ENCODE results near the gene CDK6.

The CDK6 gene

DNA sequence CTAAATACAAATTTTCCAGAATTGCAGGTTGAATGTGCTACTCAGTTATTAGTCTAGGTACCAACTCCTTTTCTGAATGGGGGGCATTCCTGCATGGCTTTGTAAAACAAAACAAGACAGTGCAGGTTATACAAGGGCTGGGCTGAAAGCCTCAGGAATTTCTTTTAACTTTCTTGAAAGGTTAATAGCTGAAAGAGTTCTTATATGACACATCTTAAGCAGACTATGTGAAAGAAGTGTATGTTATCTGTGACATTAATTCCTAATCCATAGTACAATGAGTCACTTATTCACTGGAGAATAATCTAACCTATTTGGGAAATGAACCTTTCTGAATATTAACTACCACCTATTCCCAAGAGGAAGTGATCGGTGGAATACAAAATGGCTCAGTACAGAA, 130.5 kb downstream of the CDK6 start:
- DNase-seq: no peak

DNA sequence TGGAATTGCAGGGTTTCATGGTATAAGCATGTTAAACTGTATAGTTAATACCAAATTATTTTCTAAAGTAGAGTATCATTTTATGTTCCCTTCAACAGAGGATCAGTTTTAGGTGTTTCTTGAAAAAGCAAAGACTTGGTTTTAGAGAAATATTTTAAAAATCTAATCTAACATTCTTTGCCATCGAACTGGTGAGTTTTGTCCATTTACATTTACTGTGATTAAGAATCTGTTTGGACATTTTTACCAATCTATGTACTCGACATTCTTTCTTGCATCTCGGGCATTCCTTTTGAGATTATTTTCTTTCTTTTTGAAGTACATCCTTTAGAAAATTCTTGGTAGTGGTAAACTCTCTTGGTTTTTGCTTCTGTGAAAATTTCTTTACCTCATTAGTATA, 131.5 kb downstream of the CDK6 start:
- DNase-seq: no peak

DNA sequence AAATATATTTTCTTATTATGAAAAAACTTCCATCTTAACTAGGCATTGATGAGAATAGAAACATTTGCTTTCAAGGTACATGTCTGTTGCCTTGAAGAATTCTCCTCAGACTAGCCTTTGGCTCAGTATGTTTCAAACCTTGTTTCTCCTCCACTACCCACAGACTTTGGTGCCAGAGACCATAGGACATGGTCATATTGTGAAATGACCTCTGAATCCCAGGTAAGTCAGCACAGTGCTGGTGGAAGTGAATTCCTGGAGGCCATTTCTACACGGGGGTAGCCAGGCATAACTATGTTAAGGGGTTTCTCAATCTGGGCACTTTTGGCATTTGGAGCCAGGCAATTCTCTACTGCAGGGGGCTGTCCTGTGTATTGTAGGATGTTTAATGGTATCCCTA, 133.8 kb downstream of the CDK6 start:
- DNase-seq: no peak

DNA sequence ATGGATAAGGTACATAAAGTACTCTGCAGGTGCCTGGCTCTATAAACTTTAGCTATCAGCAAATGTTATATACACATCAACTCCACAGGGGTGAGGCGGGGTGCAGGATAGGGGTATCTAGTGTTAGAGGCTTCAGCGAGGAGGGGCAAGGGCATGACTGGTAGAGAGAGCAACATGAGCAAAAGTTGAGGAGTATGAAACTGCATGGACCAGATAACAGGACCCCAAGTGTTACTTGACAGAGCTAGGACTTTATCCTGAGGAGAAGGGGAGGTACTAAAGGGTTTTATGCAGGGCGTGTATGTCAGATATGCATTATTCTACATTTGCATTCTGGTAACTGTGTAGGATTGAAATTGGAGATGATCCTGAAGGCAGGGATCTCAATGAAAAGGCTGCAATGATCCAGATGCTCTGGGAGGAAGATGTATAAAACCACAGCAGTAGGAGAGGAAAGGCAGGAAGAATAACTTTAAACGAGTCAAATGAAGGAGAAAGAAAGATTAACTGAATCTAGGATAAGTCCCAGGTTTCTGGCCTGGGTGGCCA, 136.3 kb downstream of the CDK6 start:
- no peak for DNase-seq

DNA sequence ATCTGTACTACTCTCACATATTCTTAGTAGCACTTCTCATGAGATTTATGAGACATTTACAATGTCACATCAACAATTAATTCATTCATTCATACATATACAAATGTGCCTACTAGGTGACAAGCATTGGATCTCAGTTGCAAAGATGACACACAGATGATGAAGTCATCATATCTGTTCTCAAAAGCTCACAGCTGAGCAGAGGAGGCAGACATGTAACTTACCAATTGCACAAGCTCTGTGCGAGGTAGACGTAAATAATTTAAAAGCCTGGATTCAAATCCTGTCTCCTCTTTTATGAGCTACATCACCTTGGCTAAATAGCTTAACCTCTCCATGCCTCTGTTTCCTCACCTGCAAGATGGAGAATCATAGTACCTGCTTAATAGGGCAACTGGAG, 136.8 kb downstream of the CDK6 start:
- peak; percentile 36 for DNase-seq

DNA sequence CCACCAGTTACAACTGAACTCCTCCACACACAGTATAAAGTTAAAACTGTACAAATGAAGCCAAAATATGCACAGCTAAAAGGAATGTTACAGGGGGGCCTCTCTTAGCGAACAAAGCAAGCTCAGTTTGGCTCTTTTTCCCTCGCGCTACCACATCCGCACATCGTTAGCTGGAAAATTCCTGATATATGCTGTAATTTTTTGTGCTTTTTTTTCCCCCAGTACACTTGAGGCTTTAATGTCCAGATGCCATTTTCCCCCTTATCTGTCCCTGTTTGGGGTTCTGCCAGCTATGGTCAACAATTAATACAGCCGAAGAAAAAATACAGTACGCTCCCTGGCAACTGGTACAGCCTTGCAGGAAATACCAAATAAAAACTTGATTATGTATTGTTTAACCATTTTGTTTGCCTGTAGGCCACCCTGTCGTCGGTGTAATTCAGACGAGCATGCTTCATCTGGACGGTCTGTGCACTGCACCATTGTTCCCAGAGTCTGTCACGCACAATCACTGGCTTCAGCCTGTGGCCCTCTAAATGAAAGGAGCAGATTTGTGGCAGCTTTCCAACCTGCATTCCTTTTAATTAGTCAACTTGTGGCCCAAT, 138.0 kb downstream of the CDK6 start:
- peak; percentile 96 for DNase-seq

DNA sequence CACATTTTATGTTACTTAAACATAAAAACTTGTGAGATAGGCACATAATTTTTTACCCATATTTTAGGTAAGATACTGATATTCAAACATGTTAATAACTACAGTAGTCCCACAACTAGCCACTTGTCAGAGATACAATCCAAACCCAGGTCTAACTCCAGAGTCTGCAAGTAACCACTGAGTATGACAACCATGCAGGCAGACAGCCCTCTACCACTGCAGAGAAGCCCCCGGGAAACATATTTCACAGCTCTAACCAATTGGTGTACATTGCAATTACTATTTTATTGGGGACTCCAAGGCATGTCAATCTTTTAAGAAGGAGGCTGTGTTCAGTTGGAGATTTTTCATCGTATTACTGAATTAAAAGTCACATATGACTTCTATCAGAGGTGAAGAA, 139.0 kb downstream of the CDK6 start:
- DNase-seq: no peak

DNA sequence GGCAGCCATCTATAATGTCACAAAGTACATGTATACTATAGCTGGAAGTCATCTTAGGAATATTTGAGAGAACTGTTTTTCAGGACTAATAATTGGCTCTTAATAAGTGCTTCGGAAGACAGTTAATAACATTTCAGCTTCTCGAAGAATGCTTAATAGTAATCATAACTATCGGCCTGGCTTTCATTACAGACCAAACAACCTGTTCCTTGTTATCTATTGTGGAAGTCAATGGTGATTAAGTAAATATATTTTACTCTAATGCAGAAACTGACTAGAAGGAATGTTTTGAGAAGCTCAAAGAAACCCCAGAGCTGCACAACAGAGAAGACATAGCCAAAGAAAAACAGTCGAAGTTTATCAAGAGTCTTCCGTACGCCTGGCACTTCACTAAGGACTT, 139.4 kb downstream of the CDK6 start:
- DNase-seq: no peak

DNA sequence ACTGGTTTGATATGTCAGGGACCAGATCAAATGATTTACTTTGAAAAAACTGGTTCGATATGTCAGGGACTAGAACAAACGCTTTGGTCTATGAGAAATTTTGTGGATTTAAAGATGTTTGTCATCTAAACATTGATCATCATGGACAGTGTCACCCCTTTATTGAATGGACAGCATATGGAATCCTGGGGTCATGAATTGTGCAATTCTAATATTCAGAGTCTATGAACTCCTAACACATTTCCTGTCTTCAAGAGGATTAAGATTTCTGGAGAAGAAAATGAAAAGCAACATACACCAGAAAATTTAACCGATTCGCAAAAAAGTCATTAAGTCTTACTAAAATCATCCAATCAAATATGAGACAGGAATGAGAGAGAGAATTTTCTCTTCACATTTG, 139.8 kb downstream of the CDK6 start:
- DNase-seq: no peak

DNA sequence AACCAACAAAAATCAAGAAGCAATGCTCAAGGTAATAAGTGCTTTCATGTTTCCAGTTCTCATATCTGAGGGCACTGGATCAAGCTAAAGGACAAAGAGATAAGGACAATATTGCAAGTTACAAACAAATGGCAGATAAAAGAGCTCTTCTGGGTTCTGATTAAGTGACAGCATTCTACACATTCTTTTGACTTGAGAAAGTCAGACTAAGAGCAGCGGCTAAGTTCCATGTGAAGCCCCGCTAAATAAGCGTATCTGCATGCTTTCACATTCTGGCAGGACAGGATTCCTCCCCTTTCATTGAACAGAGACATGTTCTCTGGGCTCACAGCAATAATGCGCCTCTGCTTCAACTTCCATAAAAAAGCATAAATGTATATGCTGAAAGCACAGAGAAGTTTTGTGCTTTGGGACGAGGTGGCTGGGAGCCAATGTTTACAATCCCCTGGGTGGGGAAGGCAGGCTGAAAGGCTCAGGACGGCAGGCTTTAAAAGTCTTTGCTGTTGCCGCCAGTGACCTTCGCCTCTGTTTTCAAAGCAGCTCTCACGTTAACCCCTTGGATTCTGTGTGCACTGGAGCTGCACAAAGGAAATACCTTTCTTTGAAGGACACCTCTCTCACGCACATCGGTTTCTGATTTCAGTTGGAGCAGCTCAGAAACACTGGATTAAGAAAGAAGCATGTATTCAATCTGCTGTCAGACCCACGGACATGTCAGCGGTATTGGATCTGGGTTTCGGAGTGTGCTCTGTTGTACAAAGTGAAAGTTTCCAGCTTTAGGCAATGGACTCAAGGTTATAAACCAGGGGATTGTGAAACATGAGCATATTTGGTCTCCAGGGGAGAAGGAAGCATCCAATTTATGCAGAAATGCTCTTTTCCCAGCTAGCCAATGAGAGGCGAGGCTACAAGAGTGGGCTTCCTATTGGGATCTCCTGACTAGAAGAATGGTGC, 140.8 kb downstream of the CDK6 start:
- peak; percentile 96 for DNase-seq

DNA sequence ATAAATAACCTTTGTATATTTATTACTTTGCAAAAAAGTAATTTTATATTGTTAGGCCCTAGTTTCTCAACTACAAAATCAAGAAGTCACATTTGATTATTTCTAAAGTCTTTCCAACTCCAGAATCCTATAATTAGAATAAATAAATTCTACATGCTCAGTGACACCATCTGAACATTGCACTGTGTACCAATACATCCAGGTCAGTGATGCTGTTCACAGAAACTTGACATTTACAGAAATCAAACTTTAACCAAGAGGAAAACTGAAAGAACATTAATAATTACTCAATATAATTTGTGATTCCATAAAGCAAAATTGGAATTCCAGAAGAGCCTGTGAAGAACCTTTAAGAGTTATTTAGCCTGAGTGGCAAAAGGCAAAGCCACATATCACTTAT, 142.2 kb downstream of the CDK6 start:
- no peak for DNase-seq

DNA sequence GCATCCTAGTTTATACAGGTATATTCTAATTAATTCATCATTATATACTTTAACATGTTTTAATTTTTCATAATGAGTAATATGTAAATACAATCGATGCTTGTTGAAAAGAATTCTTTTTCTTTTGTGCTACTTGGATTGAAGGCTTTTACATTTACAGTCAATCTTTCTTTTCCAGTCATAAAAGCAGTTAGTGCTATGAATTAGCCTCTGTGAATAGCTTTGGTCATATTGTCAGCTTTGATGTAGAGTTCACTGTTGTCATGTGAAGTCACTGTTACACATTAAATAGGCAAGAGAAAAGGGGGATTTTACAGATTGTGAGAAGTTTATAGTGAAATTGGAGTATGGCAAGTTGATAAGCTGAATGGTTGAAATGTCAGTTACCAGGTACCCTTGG, 142.9 kb downstream of the CDK6 start:
- no peak for DNase-seq

DNA sequence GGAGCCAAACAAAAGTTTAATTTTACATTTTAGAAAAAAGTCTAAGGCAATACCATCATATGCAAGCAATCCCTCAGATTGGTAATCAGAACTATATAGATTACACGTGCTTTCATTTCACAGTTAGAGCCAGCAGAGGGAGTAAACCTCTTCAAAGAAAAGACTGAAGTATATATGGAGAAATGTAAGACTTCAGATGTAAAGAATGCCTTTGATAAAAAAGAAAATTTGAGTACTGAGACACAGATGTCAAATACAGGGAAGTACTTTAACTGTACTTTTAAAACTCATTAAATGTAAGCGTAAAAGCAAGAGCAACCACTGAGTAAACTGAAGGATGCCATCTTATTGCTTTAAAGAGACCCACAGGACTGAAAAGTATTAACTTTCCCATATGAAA, 144.8 kb downstream of the CDK6 start:
- DNase-seq: peak; percentile 81

DNA sequence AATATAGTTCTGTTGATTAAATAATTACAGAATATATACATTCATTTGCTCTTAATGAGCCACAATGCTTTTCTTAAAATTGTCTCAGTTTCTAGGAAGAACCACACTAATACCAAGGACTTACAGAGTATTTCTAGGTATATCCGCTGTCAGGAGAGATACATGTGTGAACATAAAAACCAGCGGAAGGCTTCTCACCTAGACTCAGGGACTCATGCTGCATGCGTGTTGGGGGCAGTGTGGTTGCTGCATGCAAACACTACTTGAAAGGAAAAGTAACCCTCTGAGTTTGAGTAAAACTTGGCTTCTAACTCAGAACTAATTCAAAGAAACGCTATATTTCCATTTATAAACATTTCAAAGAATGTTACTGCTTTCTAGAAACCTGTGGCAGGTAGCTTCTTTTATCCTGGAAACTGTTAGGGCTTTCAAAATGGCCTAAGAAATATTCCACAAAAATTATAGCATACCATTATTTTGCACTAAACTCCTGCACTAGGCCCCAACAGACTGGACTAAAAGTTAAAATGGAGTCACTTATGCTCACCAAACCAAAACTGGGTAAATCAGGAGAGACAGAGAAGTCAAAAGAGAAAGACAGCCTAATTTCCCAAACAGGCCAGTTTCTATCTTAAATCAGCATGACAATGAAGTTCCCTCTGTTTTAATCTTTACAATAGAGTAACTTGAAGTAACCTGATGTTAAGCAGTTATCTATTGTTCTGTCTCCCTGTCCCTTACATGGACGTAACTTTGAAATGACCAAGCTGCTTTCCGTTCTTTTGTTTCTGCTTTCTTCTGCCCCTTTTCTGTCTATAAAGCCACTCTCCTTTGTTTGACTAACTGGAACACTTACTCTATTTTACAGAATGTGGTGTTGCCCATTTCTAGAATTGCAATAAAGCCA, 151.0 kb downstream of the CDK6 start:
- DNase-seq: no peak

DNA sequence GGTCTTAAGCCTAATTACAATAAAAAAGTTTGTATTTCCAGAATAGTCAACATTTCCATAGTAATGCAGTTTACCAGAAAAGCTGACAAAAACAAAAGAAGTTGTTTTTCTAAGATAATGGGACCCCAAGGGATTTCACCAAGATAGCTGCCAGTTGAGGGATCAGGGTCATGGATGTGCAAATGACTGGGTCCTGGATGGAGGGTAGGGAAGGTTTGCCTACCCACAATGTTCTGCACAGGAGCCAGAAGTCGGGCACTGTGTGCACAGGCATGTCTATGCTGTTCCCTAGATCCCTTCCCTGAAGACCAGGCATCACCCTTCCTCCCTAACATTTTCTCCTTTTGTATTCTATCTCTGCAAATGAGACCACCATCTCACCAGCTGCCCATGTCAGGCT, 152.1 kb downstream of the CDK6 start:
- no peak for DNase-seq

DNA sequence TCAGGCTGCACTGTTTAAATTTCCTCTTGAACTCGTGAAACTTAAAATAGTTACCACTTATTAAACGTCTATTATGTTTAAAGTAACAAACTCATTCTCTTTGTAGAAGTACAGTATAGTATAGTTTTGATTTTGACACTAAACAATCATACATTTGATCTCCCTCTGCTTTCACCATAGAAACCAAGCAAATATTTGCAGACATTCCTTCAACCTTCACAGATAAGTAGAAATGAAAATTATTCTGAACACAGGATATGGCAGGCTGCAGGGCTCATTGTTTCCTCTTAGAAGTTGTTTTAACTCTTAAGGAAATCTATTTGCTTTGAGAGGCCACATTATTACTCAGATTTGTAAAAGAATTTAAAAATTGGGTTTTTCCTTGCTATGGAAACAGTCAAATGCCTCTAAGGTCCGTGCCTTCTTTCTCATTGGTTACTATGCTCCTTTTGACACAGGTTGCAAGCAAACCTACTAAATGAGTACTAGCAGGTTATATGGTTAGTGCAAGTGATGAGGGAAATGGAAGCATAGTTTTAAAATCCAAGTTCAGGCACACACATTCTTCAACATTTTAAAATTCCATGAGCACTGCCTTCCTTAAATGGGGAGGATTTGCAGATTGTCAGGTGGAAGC, 153.4 kb downstream of the CDK6 start:
- DNase-seq: peak; percentile 33

DNA sequence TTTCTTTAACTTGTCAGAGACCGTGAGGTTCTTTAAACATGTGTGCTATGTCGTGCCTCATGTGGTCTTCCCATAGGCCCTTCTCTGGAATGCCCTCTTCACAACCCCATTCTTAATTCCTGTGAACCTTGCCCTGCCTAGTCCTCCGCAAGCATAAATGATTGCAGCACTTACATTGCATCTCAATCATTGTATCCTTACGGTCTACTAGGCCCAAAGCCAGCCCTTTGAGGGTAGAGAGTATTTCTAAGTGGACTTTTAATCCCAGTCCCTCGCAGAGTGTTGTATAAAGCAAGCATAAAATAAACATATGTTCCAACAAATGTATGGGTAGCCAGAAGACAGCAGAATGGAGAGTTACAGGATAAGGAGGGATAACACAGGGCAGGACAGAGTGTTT, 154.0 kb downstream of the CDK6 start:
- DNase-seq: no peak

DNA sequence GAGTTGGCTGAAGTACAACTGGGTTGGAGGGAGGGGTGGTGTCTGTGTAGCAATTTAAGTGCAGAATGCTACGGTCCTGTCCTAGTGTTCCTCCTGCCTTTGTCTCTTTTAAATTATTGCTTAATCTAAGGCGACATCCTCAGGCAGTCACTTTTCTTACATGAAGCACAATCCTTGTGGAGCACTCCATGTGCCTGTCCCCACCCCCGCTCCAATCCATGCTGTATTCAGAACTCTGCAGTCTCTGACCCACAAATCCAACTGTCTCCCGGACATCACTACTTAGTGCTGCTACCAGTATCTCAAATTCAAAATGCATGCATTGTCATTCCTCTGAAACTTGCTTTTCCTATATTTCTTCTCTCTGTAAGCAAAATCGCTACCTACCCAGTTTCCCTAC, 154.7 kb downstream of the CDK6 start:
- DNase-seq: no peak

DNA sequence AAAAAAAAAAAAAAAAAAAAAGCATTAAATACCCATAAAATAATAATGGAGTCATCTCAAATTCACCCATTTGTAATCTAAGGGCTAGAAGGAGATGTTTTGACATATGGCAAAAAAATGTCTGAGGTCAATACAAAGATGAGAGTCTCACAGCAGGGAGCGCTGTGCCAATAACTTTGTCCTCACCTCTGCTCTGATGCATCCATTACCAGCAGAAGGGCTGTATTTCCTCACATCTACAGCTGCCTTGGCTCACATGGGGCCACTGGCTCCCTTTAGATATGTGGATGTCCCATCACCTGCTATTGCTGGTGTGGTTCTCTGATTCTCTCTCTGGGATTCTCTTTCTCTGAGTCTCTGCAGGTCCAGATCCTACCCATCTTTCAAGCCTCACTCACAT, 155.9 kb downstream of the CDK6 start:
- no peak for DNase-seq

DNA sequence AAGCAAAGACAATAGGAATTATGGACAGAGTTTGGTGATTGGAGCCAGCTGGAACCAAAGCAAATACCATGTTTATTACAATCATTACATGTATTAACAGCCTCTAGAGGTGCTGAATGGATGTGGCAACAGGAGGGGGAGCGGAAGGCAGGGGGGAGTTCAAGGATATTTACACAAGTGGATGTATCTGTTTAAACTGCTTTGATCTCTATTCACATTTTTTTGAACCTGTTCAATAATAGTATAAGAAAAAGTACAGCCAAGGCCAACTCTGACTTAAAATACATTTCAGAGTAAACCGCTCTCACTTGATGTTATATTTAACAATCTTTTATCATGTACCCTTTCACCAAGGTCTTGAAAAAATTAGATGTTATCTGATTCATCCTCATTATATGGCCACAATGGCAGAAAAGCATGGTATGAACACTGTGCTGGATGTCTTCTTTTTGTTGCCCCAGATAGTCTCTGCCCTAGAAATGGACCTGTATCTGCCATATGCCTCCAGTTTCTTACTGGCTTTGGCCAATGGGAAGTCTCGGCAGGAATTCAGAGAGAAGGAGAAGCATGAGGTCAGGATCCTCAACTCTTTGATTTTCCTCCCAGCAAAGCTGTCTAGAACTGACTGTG, 158.0 kb downstream of the CDK6 start:
- no peak for DNase-seq

DNA sequence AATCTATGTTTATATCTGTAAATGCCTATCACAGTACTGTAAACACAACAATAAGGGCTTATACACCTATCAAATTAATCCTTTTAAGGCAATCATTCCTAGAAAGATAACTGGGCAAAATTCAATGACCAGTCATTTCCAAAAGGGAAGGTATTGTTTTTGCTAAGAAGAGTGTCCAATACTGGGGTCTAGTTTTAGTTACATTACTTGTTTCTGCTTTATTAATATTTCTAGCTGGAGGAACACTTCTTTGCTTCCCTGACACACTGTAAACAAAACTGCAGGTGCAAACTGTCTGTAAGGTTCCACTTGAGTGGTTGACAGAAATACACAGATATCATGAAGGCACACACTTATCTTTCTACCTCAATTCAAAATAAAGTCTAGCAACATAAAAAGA, 162.0 kb downstream of the CDK6 start:
- no peak for DNase-seq

DNA sequence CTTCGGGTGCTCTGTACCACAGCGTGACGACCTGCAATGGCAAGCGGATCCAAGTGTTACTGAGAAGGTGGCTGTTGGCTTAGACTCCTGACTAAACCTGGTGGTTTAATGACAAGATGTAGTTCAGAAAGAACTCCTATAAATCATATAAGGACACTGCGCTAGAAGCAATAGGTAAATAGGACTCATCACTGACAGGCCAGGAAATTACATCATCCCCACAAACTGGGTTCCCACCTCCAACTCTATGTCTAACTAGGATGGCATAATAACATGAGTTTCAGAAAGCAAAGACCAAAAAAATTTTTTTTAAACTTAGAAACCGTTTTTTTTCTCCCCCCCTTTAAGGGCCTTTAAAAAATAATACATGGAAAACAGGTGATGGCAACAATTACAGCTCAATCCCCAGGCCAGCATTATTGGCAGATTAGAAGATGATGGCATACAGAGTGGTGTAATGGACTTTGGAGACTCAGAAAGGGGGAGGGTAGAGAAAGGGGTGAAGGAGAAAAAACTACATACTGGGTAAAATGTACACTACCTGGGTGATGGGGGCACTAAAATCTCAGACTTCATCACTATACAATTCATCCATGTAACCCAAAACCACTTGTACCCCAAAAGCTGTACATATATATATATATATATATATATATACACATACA, 164.7 kb downstream of the CDK6 start:
- no peak for DNase-seq
